GM21381 (cell line): ENCODE data around the gene FAM181B.

ENCODE experiments used
- ATAC-seq: cut with Tn5 transposase; IDR thresholded peaks from one replicate; pipeline ENCODE4 v1.9.1; 2021; ENCODE audit warnings: mild to moderate bottlenecking, moderate library complexity; ENCODE audit not compliant: unreplicated experiment

Gene FAM181B

GRCh38 chr11:82686211-82686610 is 47.5 kb downstream of the FAM181B start:
- no peak for ATAC-seq

GRCh38 chr11:82683029-82683428 is 50.6 kb downstream of the FAM181B start:
- ATAC-seq = no peak

- peak; percentile 84 for ATAC-seq
These were observed 51.5 kb downstream of the FAM181B start for GRCh38 chr11:82682003-82682751.

GRCh38 chr11:82680252-82680651 is 53.4 kb downstream of the FAM181B start:
- ATAC-seq = no peak
